ENCODE results near the gene P2RY12. TPM values are rescaled to one million over a fixed set of nuclear protein-coding genes. Genes with fewer than 3 reads are reported as not detected.

Gene P2RY12
- total RNA-seq, 2 donors from 2014 or later = 1.4 to 1.5 TPM

- no peaks in the 10 kb centered on the region for H3K27me3 ChIP-seq
- H3K36me3 ChIP-seq = no peaks in the 10 kb centered on the region
- no peak overlapping the region for H3K4me3 ChIP-seq
- H3K9me3 ChIP-seq = no peaks in the 10 kb centered on the region
- no peaks in the 10 kb centered on the region for H3K4me1 ChIP-seq
- no peak for TF ChIP-seq CTCF (IDR thresholded peaks at IDR 0.05)
- no peak for DNase-seq (ENCODE audit: low spot score)
- H3K27ac ChIP-seq = no peak overlapping the region
Observed at GRCh38 chr3:151426341-151426657, 41.7 kb upstream of the P2RY12 start.

GRCh38 chr3:151425627-151426340 is 41.2 kb upstream of the P2RY12 start:
- Histone ChIP-seq H3K9me3 (no peaks in the 10 kb centered on the region), H3K27ac (no peak overlapping the region)
- peak in 1 of 2 donors; percentile 19 for TF ChIP-seq CTCF (IDR thresholded peaks at IDR 0.05)

GRCh38 chr3:151423091-151423490 is 38.5 kb upstream of the P2RY12 start:
- Histone ChIP-seq H3K4me3 (no peak overlapping the region), H3K27ac (no peak overlapping the region), H3K27me3 (no peaks in the 10 kb centered on the region), H3K9me3 (no peaks in the 10 kb centered on the region), H3K4me1 (no peaks in the 10 kb centered on the region), H3K36me3 (no peaks in the 10 kb centered on the region)
- TF ChIP-seq CTCF (IDR thresholded peaks at IDR 0.05) = no peak
- no peak for DNase-seq (ENCODE audit: low spot score)

More at GRCh38 chr3:151425627-151426340, 41.2 kb upstream of the P2RY12 start:
- DNase-seq (ENCODE audit: low spot score) = no peak
- H3K4me3 ChIP-seq = no peak overlapping the region
- H3K36me3 ChIP-seq = no peaks in the 10 kb centered on the region
- no peaks in the 10 kb centered on the region for H3K27me3 ChIP-seq
- H3K4me1 ChIP-seq = no peaks in the 10 kb centered on the region

- H3K4me1 ChIP-seq = no peaks in the 10 kb centered on the region
- H3K36me3 ChIP-seq = no peaks in the 10 kb centered on the region
- DNase-seq (ENCODE audit: low spot score) = no peak
- H3K27ac ChIP-seq = no peak overlapping the region
- no peaks in the 10 kb centered on the region for H3K9me3 ChIP-seq
- H3K27me3 ChIP-seq = no peaks in the 10 kb centered on the region
- no peak for TF ChIP-seq CTCF (IDR thresholded peaks at IDR 0.05)
- H3K4me3 ChIP-seq = no peak overlapping the region
Observed at GRCh38 chr3:151421938-151422337, 37.4 kb upstream of the P2RY12 start.

- no peaks in the 10 kb centered on the region for H3K27me3 ChIP-seq
- no peaks in the 10 kb centered on the region for H3K4me1 ChIP-seq
- no peak overlapping the region for H3K4me3 ChIP-seq
- no peak overlapping the region for H3K27ac ChIP-seq
- H3K9me3 ChIP-seq = no peaks in the 10 kb centered on the region
- H3K36me3 ChIP-seq = no peaks in the 10 kb centered on the region
- no peak for DNase-seq (ENCODE audit: low spot score)
- no peak for TF ChIP-seq CTCF (IDR thresholded peaks at IDR 0.05)
Observed at GRCh38 chr3:151419806-151420205, 35.3 kb upstream of the P2RY12 start.

GRCh38 chr3:151415289-151415688 is 30.7 kb upstream of the P2RY12 start:
- H3K27ac ChIP-seq = no peak overlapping the region
- H3K9me3 ChIP-seq = no peaks in the 10 kb centered on the region
- H3K4me3 ChIP-seq = no peak overlapping the region
- H3K4me1 ChIP-seq = no peaks in the 10 kb centered on the region
- H3K27me3 ChIP-seq = no peaks in the 10 kb centered on the region
- TF ChIP-seq CTCF (IDR thresholded peaks at IDR 0.05) = no peak
- DNase-seq (ENCODE audit: low spot score) = no peak
- H3K36me3 ChIP-seq = no peaks in the 10 kb centered on the region
